Activated T-cell treated with anti-CD3 and anti-CD28 coated beads for 1 hour (primary cell): Measurements from ENCODE around the gene LTBP1.

Experiments used
- DNase-seq: peaks from one replicate; pipeline ENCODE4 v3.0.0-alpha.2; 2020; ENCODE audit warnings: low read depth

LTBP1 gene

GRCh38 chr2:33314541-33314940 is 367.8 kb downstream of the LTBP1 start:
- no peak for DNase-seq

GRCh38 chr2:33316328-33316727 is 369.6 kb downstream of the LTBP1 start:
- no peak for DNase-seq

- no peak for DNase-seq
Measured at GRCh38 chr2:33317369-33318007, 370.7 kb downstream of the LTBP1 start.

DNA sequence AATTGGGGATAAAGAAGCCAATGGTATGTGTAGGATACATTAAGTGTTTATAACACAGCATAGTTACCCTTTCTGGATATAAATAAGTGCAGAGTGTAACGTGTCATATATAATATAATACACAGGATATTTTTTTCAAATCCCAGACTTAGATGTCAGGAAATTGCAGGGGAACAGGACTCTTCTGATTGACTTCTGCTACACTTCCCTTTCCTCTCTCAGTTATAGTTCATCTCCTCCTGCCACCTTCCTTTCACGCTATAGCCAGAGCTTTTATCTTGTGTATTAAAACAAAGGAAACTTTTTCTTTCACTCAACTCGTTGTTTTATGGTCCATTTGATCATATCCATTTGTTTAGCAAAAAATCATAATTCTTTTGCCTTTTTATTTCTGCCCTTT is 371.7 kb downstream of the LTBP1 start:
- no peak for DNase-seq

DNA sequence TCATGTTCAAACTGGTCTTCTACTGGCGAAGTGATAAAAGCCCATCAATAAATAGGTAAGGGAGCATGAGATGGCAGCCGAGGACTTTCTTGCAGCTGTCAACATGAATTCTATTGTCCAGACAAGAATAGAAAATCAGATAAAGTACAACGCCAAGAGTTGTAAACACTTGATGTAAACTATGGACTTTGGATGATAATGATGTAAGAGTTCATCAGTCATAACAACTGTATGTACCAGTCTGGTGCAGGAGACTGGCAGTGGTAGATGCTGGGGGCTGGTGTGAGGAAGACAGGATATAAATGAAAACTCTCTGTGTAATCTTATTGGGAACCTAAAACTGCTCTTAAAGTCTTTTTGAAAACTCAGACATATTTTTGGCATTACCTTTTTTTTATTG is 373.8 kb downstream of the LTBP1 start:
- DNase-seq, result no peak

DNA sequence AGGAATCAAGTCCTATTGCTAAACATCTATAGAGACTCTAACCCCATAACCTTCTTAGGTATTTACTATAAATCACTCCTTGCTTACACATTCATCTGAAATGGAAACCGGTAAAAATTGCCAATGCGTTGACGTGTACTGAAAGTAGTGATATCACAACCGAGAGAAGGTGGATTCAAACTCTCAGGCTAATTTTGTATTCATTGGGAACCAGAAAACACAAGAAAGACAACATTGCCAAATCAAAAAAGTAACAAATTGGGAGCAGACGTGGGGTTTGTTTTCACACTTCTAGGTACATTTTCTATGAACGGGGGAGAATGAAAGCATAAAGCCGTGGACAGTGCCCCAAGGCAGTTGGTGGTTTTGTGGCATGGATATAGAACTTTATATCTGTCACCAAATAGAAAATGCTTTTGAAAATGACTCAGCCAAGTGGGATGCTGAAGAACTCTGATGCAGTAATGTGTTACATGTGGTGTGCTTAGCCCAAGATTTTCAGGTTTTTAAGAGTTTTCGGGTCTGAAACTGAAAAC is 374.6 kb downstream of the LTBP1 start:
- DNase-seq, result no peak

- DNase-seq, result no peak
Measured at GRCh38 chr2:33321876-33322483, 375.2 kb downstream of the LTBP1 start.

GRCh38 chr2:33322612-33323011 is 375.9 kb downstream of the LTBP1 start:
- DNase-seq, result no peak

GRCh38 chr2:33323957-33324356 is 377.2 kb downstream of the LTBP1 start:
- DNase-seq, result no peak

DNA sequence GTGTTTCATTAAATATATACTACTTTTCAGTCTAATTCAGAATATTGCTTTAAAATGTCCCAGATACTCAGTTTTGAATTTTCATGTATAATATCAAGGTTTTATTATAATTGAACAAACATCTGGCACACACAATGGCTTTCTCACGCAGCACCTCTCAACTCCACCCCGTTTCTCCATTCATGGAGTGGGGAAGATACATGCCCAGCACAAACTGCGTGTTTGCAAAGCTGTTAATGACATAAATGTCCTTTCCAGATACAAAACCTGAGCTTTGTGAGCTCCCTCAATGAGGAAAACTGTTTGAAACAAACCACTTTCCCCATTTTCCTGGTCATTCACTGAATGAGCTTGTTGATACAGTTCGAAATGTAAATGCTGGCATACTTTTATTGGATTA is 379.3 kb downstream of the LTBP1 start:
- no peak for DNase-seq

DNA sequence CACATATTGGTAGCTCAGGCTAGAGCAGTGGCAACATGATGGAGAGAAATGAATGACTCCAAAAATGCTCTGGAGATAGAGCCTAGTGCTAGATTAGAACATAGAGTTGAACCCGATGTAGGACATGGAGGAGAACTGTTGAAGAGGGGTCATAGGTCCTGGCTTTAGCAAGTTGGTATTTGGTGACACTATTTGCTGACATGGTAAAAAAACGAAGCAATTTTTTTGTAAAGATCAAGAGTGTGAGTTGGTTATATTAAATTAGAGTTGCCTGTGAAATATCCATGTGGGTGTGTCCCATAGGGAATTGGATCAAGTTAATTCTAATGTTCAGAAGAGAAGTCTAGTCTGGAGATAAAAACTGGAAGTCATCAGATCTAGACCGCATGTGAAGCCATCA is 386.7 kb downstream of the LTBP1 start:
- no peak for DNase-seq

DNA sequence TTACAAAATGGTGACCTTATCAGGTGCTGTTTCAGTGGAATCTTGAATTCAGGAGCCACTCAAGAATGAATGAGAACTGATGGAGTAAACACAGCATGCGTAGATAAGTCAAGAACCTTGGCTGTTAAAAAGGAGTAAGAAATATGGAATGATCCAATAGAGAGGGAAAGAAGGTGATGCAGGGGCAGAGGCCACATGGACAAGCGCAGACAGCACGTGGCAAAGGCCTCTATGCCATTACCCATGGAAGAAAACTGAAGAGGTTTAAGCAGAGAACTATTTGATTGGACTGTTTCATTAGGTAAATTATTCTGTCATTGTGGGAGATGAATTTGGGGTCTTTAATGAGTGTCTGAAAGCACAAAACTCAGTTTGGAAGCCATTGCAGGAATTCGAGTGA is 387.3 kb downstream of the LTBP1 start:
- no peak for DNase-seq

DNA sequence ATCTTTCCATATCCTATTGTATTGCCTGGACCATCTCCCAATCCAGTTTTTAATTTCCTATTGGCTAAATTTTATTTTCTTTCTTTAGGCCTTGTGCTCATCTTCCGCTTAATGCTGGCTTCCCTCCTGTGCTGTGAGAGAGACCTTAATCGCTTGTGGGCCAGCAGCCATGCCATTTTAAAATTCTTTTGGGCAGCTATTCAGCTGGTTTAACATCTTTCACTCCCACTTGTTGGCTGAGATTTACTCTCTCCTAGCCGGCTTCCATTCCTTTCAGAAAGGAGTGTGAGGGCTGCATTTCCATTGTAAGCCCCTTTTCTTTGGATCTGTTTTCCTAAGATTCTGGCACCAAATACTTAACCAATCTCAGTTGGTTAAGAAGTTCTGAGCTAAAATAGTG is 388.8 kb downstream of the LTBP1 start:
- DNase-seq, result no peak

GRCh38 chr2:33336036-33336625 is 389.4 kb downstream of the LTBP1 start:
- DNase-seq, result no peak

GRCh38 chr2:33337385-33337960 is 390.7 kb downstream of the LTBP1 start:
- DNase-seq, result no peak

DNA sequence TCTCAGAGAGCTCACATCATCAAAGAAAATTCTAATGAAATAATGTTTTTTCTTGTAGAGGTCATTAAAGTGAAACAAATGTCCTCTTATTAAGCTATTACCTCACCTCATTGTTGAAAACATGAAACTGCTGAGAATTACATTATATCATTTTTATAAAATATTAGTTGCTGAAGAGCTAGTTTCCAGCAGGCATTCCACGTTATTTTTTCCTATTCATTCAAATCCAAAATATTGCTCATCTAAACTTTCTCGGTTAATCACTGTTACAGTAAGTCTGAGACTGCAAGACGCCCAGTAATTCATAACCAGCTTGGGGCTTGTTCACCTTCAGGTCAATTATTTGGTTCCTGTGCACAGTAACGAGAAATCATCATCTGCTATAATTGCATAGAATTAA is 391.2 kb downstream of the LTBP1 start:
- DNase-seq, result no peak

DNA sequence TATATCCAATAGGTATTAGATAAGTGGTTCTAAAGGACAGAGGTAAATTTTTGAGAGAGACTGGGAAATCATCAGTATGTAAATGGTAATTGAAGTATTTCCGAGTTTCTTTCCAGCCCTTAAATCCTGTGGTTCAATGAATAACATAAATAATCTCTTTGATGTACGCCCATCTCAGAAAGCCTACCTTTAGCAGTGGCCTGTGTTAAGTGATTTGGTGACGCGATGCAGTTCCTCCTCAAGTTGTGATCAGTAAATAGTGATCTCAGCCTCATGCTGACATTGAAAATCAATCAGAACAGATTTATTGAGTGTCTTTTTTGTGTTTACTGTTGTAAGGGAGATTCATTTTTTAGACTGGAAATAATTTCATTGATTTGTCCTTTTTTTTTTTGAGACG is 392.5 kb downstream of the LTBP1 start:
- no peak for DNase-seq

GRCh38 chr2:33340280-33340679 is 393.5 kb downstream of the LTBP1 start:
- no peak for DNase-seq

DNA sequence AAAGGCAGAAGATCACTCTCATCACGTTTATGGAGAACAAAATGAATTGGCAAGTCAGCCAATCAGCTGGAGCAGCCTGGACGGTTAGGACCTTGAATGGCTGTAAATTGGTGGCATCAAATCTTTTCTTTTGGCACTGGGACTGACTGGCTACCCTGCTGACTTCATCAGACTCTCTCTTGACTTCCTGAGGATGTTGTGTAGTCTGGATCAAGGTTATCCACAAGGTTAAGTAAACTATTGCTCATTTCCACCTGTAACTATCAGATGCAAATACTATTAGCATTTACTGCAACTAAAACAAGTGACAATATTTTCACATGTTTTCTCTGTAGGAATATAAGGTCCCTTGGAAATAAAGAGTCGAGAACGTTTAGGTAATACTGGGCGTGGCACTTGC is 395.4 kb downstream of the LTBP1 start:
- DNase-seq, result no peak

- no peak for DNase-seq
Measured at GRCh38 chr2:33342705-33343104, 396.0 kb downstream of the LTBP1 start.

DNA sequence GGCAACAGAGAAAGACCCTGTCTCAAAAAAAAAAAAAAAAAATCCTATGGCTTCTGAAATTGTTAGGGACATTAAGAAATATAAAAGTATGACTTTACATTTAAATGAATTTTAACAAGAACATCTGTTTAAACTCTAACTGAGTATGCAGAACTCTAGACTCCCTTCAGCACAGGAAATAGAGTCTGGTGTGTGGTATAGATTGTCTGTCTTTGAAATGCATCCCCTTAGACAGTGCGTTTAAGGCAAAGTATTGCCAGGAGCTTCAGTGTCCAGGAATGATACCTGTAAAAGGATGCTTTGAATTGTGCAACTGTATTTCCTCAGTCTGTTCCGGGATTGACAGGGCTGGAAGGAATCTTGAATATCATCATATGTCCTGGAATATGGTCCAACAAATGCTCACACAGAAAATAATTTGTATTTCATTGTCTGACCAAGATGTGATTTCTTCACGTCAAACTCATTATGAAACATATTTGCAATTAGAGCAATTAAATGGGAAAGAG is 396.7 kb downstream of the LTBP1 start:
- no peak for DNase-seq

DNA sequence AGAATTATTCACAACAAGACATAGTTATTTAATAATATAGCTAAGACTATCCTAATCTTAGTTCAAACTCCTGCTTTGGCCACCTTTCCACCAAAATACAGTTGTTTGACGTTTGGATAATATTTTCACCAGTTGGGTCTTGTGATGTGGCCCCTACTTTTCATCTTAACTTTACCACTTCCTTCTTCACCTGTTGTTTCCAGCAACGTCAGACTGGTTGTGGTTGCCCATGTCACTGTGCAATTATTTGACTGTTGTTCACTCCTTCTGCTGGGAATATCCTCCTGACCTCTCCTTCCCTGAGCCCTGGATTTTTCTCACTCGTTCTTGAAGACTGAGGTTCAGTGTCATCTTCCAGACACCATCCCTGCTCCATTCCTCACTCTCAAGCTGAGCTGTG is 397.5 kb downstream of the LTBP1 start:
- no peak for DNase-seq

GRCh38 chr2:33347856-33348255 is 401.1 kb downstream of the LTBP1 start:
- no peak for DNase-seq
